Stimulated activated naive CD8-positive, alpha-beta T cell treated with anti-CD3 and anti-CD28 coated beads, Interleukin-15, Interleukin-2, amounts not matched to agents 100 U/mL and 50 U/mL, for 24 hours (primary cell): ENCODE results near the gene AADACL4.
"Not testable (repeated sequence)": the region's sequence is repeated elsewhere in the genome, so short reads cannot be mapped to it uniquely, and the experiment has no call there.

Source experiments
- ATAC-seq: fragments of 150-1000 bp; cut with Tn5 transposase; one replicate; pipeline ENCODE4 v1.10.0; 2021
- DNase-seq: peaks from one replicate; pipeline ENCODE4 v3.0.0; 2021

AADACL4 gene

DNA sequence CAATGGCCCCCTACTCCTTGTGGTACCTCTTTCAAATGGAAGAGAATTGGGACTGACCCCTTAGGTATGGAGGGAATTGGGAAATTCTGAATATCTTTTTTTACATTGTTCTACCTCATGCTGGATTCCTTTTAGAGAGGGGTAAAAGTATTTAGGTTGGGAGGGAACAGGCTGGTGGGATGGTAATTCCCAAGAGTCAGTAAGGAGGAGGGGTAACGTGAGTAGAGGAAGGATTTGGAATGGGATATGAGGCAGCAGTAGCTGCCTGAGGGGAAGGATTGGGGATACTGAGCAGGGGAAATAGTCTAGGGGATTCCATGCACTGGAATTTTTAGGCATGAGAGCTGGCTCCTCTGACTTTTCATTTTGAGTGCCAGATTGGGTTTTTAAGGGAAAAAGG, 68.2 kb downstream of the AADACL4 start:
- DNase-seq = no peak
- ATAC-seq = no peak

DNA sequence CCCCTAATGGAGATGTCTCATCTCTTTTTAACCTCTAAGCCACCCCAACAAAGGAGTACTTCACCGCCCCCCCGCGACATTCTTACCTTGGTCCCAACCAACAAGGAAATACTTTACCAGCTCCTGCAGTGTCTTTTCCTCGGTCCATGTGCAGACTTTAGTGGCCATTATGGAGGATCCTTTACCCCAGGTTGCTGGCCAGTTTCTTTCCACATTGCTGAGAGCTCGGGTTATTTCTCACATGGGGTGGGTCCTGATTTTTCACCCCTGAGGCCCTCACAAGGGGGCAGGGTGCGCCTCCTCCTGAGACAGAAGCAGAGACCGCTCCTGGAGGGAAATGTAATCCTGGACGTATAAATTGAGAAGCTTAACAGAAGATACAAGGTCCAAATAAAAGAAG, 69.0 kb downstream of the AADACL4 start:
- DNase-seq = no peak

DNA sequence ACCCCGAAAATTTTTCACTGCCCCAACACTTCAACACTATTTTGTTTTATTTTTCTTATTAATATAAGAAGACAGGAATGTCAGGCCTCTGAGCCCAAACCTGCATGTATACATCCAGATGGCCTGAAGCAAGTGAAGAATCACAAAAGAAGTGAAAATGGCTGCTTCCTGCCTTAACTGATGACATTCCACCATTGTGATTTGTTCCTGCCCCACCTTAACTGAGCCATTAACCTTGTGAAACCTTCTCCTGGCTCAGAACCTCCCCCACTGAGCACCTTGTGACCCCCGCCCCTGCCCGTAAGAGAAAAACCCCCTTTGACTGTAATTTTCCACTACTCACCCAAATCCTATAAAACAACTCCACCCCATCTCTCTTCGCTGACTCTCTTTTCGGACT, 69.8 kb downstream of the AADACL4 start:
- not testable (repeated sequence) for ATAC-seq, DNase-seq

More for the DNA sequence above, 69.0 kb downstream of the AADACL4 start:
- no peak for ATAC-seq

DNA sequence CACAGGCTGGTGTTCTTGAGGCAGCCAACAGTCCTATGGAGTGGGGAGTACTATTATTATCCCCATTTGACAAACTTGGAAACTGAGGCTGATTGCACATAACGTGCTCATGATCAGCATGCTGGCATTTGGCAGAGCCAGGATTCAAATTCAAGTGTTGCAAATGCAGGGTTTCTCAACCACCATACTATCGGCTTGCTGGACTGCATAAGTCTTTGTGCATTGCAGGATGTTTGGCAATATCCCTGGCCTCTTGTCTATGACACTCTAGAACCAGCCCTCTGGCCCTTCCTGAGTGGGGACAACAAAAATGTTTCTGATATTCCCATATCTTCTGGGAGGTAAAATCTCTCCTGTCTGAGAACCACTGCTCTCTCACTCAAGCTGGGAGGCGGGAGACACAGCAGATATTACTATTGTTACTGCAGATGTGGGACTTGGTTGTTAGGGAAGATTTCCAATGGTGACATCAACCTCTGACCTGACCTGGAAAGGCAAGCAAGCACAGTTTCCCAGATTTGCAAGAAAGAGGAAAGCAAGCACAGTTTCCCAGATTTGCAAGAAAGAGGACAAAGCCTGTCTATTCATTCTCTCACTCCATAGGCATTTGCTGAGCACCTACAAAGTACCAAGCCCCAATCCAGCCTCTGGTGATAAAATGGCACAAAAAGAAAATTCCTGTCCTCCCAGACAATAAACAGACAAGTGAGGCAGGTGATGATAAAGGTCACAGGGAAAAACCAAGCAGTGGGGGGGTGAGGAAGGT, 71.0 kb downstream of the AADACL4 start:
- no peak for DNase-seq
- no peak for ATAC-seq

DNA sequence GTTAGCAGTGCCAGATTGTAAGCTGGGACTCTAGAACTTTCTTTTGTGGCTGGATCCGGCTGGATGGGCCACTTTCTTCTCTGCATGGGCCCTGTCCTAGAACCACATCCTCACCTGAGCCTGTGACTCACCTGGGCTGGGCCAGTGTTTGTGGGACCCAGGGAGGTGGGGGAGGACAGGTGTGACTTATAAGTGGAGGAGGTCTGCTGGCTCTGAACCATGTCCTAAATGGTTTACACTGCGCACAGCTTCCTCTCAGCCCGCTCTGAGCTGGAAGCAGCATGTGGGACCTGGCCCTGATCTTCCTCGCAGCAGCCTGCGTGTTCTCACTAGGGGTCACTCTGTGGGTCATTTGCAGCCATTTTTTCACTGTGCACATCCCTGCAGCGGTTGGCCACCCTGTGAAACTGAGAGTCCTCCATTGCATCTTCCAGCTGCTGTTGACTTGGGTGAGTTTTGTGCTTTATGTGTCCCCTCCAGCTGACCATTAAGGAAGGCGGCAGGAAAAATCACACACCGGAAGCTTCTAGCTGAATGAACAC, 72.1 kb downstream of the AADACL4 start, which contains the start of gene AADACL3:
AADACL3 (plus strand) TSS at position 215 of the 542 bp plus-strand sequence; CDS start at position 282, 67 bp downstream.
- ATAC-seq = no peak
- no peak for DNase-seq
